SK-N-MC (cell line): ENCODE results near the gene BTBD3.

Source experiments
- EZH2 ChIP-seq: fragments of 200-600 bp; sonication (generic); IDR thresholded peaks from one replicate; pipeline ENCODE4 v1.6.1; 2017; ENCODE audit warnings: antibody characterized with exemption
- FOXP2 ChIP-seq: optimal IDR thresholded peaks from 2 replicates; pipeline ENCODE3; 2011; ENCODE audit warnings: mild to moderate bottlenecking, moderate library complexity; ENCODE audit not compliant: insufficient read depth; ENCODE audit errors: extremely low read length, control extremely low read depth
- POLR2AphosphoS5 ChIP-seq: IDR thresholded peaks from 2 replicates; pipeline ENCODE4 v1.6.1; 2012; ENCODE audit warnings: mild to moderate bottlenecking, low read depth, low read length, borderline replicate concordance

DNA sequence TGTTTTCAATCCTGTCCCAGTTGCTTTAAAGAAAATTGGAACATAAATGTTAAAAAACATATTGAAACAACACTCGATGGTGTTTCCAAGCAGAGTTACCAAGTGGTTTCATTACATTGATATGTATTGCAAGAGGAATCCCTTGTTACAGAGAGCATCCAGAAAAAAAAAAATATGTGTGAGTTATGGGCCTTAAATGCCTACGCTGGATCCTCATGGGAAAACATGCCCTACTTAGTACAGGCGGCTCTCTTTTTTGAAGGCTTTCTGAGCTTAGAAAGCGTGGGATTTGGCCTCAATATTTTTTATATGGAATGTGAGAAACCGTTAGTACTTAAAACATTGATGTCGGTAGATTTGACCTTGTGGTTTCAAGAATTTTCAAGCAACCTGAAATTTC lies 26.1 kb downstream of the BTBD3 start:
- no peak for TF ChIP-seq POLR2AphosphoS5
- no peak for TF ChIP-seq EZH2
- TF ChIP-seq FOXP2 = no peak
